ENCODE results near the gene MINDY3.

Gene MINDY3

GRCh38 chr10:15871823-15872222 lies 11.5 kb upstream of the MINDY3 start:
- H3K36me3 ChIP-seq (replicated peaks), result no peaks in the 10 kb centered on the region
- in situ Hi-C loops (cut with HindIII; ENCODE audit: low pct_ligation_motif_present, low sequenced_read_pairs), result no loop called here
- DNase-seq, result no peak
- no peak overlapping the region for H3K27ac ChIP-seq
- H3K4me3 ChIP-seq (ENCODE audit: low read depth, low read length), result no peak overlapping the region
- TF ChIP-seq CTCF (IDR thresholded peaks at IDR 0.05; ENCODE audit: low read depth, low read length, missing control alignments), result no peak
- H3K27me3 ChIP-seq (replicated peaks), result peaks cover 4% of the 10 kb centered on the region

- Histone ChIP-seq H3K27me3 (replicated peaks) (peaks cover 4% of the 10 kb centered on the region), H3K36me3 (replicated peaks) (no peaks in the 10 kb centered on the region), H3K4me3 (ENCODE audit: low read depth, low read length) (no peak overlapping the region), H3K27ac (no peak overlapping the region)
- in situ Hi-C loops (cut with HindIII; ENCODE audit: low pct_ligation_motif_present, low sequenced_read_pairs), result no loop called here
- no peak for DNase-seq
- TF ChIP-seq CTCF (IDR thresholded peaks at IDR 0.05; ENCODE audit: low read depth, low read length, missing control alignments), result no peak
These were observed 9.6 kb upstream of the MINDY3 start for GRCh38 chr10:15869935-15870334.

GRCh38 chr10:15868006-15868405 lies 7.7 kb upstream of the MINDY3 start:
- Histone ChIP-seq H3K27me3 (replicated peaks) (peaks cover 4% of the 10 kb centered on the region), H3K4me3 (ENCODE audit: low read depth, low read length) (no peak overlapping the region), H3K36me3 (replicated peaks) (no peaks in the 10 kb centered on the region), H3K27ac (no peak overlapping the region)
- TF ChIP-seq CTCF (IDR thresholded peaks at IDR 0.05; ENCODE audit: low read depth, low read length, missing control alignments), result no peak
- no peak for DNase-seq
- in situ Hi-C loops (cut with HindIII; ENCODE audit: low pct_ligation_motif_present, low sequenced_read_pairs), result no loop called here

- Histone ChIP-seq H3K4me3 (ENCODE audit: low read depth, low read length) (no peak overlapping the region), H3K27ac (no peak overlapping the region), H3K36me3 (replicated peaks) (no peaks in the 10 kb centered on the region), H3K27me3 (replicated peaks) (peaks cover 4% of the 10 kb centered on the region)
- no peak for DNase-seq
- in situ Hi-C loops (cut with HindIII; ENCODE audit: low pct_ligation_motif_present, low sequenced_read_pairs), result no loop called here
- TF ChIP-seq CTCF (IDR thresholded peaks at IDR 0.05; ENCODE audit: low read depth, low read length, missing control alignments), result no peak
These were observed 5.0 kb upstream of the MINDY3 start for GRCh38 chr10:15865304-15865703.

- Histone ChIP-seq H3K4me3 (ENCODE audit: low read depth, low read length) (no peak overlapping the region), H3K27ac (no peak overlapping the region), H3K27me3 (replicated peaks) (peaks cover 4% of the 10 kb centered on the region), H3K36me3 (replicated peaks) (no peaks in the 10 kb centered on the region)
- TF ChIP-seq CTCF (IDR thresholded peaks at IDR 0.05; ENCODE audit: low read depth, low read length, missing control alignments), result no peak
- no peak for DNase-seq
- in situ Hi-C loops (cut with HindIII; ENCODE audit: low pct_ligation_motif_present, low sequenced_read_pairs), result no loop called here
These were observed 4.1 kb upstream of the MINDY3 start for GRCh38 chr10:15864419-15864818.

- H3K27ac ChIP-seq, result no peak overlapping the region
- in situ Hi-C loops (cut with HindIII; ENCODE audit: low pct_ligation_motif_present, low sequenced_read_pairs), result no loop called here
- H3K4me3 ChIP-seq (ENCODE audit: low read depth, low read length), result no peak overlapping the region
These were observed 3.4 kb upstream of the MINDY3 start for GRCh38 chr10:15863733-15864132.

More at GRCh38 chr10:15863733-15864132, 3.4 kb upstream of the MINDY3 start:
- no peak for DNase-seq
- peaks cover under 1% of the 10 kb centered on the region for H3K27me3 ChIP-seq (replicated peaks)
- H3K36me3 ChIP-seq (replicated peaks), result no peaks in the 10 kb centered on the region
- no peak for TF ChIP-seq CTCF (IDR thresholded peaks at IDR 0.05; ENCODE audit: low read depth, low read length, missing control alignments)

Data from brain microvascular endothelial cell (primary cell).